GM18858 (cell line): ENCODE results near the gene CAPN2.
"Not testable (repeated sequence)": the region's sequence is repeated elsewhere in the genome, so short reads cannot be mapped to it uniquely, and the experiment has no call there.

ENCODE experiments used
- ATAC-seq: cut with Tn5 transposase; IDR thresholded peaks from one replicate; pipeline ENCODE4 v1.9.1; 2021; ENCODE audit not compliant: unreplicated experiment

The CAPN2 gene

DNA sequence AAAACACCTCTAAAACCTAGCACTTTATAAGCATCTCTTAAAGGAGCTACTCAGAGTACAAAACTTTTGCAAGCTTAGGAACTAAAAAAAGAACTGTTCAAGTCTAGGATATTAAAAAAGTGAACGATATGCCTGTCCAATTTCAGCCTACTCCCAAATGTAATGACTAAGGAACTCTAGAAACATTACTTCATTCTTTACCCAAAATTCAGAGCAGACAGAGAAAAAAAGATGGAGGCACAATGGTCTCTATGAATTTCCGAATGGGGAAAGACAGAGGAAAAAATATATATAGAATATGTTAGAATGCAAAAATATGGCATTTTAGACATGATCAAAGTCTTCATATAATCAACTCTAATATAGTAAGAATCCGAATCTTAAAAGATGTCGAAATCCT lies 72.2 kb downstream of the CAPN2 start:
- no peak for ATAC-seq

DNA sequence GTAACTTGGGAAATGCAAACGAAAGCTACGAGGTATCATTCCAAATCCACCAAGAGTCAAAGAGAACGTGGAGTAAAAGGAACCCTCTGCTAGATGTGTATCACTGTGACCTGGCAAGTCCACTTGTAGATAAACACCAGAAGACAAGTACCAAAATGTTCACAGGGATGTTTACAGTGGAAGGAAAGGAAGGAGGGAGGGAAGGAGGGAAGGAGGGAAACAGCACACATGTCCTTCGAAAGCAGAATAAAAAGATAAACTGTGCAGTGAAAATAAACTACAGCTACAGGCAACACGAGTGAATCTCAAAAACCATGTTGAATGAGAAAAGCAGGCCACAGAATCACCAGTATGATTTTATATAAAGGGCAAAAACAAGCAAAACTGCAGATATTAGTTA lies 73.5 kb downstream of the CAPN2 start:
- ATAC-seq, result no peak

- ATAC-seq, result no peak
Observed at GRCh38 chr1:223788746-223789415, 76.5 kb downstream of the CAPN2 start.

- ATAC-seq, result no peak
Observed at GRCh38 chr1:223792046-223792445, 79.7 kb downstream of the CAPN2 start.

DNA sequence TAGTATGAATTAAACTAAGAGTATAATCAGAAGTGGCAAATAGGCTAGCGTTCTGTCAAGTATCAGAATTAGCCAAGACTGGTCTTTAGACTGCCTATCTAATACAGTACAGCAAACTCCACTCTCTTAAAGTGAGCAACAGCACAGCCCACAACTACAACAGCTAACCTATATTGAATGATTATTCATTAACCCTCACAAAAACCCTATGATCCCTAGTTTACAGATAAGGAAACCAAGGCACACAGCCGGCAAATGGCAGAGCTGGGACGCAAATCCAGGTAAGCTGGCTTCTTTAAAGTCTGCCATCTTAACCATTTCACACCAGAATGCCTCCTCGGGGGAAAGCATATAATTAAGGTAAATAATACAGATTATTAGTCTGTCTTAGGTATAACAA lies 81.4 kb downstream of the CAPN2 start:
- ATAC-seq, result no peak

DNA sequence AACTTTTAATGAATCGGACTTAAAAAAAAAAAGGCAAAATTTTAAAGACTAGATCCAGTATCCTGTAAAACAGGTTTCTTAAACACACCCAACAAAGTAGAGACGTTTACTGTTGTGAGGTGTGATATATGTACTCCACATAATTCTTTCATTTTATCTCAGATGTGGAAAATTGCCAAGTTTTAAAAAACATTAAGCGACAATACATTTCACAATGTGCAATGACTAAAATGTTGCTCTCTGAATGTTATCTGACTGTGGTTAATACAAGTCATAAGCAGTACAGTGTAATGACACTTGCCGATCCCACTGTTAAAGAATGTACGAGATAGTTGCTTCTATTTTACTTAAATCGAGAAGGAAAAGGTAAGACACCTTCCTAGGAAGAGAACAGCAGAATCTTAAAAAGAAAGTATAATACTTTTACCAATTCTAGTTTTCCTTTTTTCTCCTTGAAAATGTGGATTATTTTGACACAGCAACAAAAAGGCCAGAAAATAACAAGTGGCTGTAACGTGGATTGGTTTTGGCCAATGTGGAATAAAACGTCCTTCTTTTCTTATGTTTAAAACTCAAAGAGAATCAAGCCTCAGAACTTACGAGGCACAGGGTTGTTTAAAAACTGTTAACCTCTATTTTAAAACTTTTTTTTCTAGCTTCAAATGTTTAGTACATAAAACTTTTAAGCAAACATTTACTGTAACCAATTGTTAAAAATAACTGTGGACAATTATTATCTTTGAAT lies 82.0 kb downstream of the CAPN2 start:
- ATAC-seq, result no peak

- ATAC-seq, result no peak
Observed at GRCh38 chr1:223796210-223796609, 83.9 kb downstream of the CAPN2 start.

GRCh38 chr1:223802032-223802431 lies 89.7 kb downstream of the CAPN2 start:
- no peak for ATAC-seq

GRCh38 chr1:223802602-223803001 lies 90.3 kb downstream of the CAPN2 start:
- ATAC-seq, result no peak

- no peak for ATAC-seq
Observed at GRCh38 chr1:223803211-223803610, 90.9 kb downstream of the CAPN2 start.

- ATAC-seq, result not testable (repeated sequence)
Observed at GRCh38 chr1:223809905-223810304, 97.6 kb downstream of the CAPN2 start.

- no peak for ATAC-seq
Observed at GRCh38 chr1:223810586-223810985, 98.2 kb downstream of the CAPN2 start.

DNA sequence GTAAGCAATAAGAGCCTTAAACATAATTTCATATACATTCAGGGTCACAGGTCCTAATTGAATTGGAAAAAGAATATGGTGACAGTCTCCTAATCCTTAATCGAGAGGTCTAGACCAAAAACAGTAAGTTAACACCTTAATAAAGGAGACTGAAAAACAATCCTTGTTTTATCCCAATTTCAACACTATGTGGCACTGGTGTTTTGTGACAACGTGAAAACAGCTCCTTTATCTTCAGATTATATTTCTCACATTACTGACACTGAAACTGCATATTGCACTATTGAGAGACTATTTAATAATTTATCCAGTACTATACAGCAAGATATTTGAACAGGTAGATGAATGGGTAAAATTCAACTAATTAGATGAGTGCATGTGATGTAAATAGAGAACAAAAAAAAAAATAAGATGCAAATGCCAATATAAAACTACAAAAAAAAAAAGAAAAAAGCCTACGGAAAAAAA lies 99.3 kb downstream of the CAPN2 start:
- ATAC-seq, result no peak

GRCh38 chr1:223813645-223814044 lies 101.3 kb downstream of the CAPN2 start:
- ATAC-seq, result no peak

GRCh38 chr1:223815020-223815853 lies 102.9 kb downstream of the CAPN2 start:
- no peak for ATAC-seq

- no peak for ATAC-seq
Observed at GRCh38 chr1:223815865-223816264, 103.5 kb downstream of the CAPN2 start.

- not testable (repeated sequence) for ATAC-seq
Observed at GRCh38 chr1:223817265-223817664, 104.9 kb downstream of the CAPN2 start.

GRCh38 chr1:223819730-223820514 lies 107.6 kb downstream of the CAPN2 start:
- no peak for ATAC-seq

GRCh38 chr1:223820515-223820858 lies 108.1 kb downstream of the CAPN2 start:
- ATAC-seq, result no peak

DNA sequence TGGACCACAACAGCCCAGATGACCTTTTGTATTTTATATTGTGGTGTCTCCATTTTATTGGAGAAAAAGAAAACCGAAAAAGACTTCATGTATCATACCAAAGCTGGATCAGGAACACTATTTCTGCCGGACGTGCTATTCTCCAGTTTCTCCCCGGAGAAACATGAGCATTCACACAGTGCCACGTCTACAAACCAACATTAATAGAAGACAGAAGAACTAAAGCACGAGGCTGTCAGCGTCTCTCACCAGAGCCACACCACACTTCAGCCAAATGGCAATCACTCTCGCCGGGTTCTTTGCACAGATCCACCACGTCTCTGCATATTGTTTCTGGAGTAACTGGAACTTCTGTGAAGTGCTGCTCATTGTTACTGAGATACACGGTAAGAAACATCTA lies 108.6 kb downstream of the CAPN2 start:
- no peak for ATAC-seq

- no peak for ATAC-seq
Observed at GRCh38 chr1:223824287-223824686, 111.9 kb downstream of the CAPN2 start.
